H7 (cell line): ENCODE results near the gene ANKRD28. TPM values are rescaled to one million over a fixed set of nuclear protein-coding genes. Genes with fewer than 3 reads are reported as not detected.
"Not testable (repeated sequence)": the region's sequence is repeated elsewhere in the genome, so short reads cannot be mapped to it uniquely, and the experiment has no call there.

Experiments used
- DNase-seq: peaks from one replicate; pipeline ENCODE4 v3.0.0; 2012
- H3K27me3 ChIP-seq: 2 replicates; pipeline ENCODE4 v1.6.0; 2011; ENCODE audit warnings: mild to moderate bottlenecking, low read length; ENCODE audit not compliant: control insufficient read depth, insufficient read depth
- H3K36me3 ChIP-seq: replicated peaks from 2 replicates; pipeline ENCODE4 v1.5.1; 2011; ENCODE audit warnings: low read length; ENCODE audit not compliant: control insufficient read depth, insufficient read depth
- H3K4me3 ChIP-seq: 2 replicates; pipeline ENCODE4 v1.5.1; 2011; ENCODE audit warnings: low read depth, mild to moderate bottlenecking, control low read depth, low read length, moderate library complexity; ENCODE audit not compliant: insufficient read depth
- total RNA-seq: library from RNA; depleted of rRNA; stranded (reverse); fragments of >200 nt; shearing (Covaris generic); gene quantifications from 2 replicates; pipeline ENCODE4 v1.2.3, GENCODE V29; 2014

ANKRD28 gene
- total RNA-seq, 1 experiment from 2014 or later, result 28.5 TPM

DNA sequence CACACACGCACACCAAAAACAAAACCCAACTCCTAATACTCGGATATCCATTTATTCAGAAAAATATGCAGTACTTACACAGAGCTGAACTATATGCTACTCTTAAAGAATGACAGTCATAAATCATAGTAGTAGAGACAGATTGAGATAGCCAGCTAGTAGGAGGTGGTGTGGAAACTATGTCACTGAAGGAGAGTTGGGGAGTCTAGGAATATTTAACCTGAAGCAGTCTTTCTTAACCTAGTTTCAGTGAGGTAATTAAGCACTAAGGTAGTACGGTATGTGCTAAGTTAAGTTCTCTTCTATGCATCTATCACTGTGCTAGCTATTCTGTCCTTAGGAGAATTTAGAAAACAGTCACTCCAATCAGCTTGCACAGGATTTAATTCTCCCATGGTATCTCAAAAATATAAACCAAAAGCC lies 54.2 kb downstream of the ANKRD28 start:
- no peaks in the 10 kb centered on the region for H3K27me3 ChIP-seq
- H3K36me3 ChIP-seq, result no peaks in the 10 kb centered on the region; the same call in 1 of the 2 replicates
- no peak overlapping the region for H3K4me3 ChIP-seq
- no peak for DNase-seq

DNA sequence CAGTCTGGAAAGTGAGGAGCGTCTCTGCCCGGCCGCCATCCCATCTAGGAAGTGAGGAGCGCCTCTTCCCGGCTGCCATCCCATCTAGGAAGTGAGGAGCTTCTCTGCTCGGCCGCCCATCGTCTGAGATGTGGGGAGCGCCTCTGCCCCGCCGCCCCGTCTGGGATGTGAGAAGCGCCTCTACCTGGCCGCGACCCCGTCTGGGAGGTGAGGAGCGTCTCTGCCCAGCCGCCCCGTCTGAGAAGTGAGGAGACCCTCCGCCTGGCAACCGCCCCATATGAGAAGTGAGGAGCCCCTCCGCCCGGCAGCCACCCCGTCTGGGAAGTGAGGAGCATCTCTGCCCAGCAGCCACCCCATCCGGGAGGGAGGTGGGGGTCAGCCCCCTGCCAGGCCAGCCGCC lies 55.5 kb downstream of the ANKRD28 start:
- not testable (repeated sequence) for H3K27me3 ChIP-seq, H3K36me3 ChIP-seq, H3K4me3 ChIP-seq, DNase-seq

DNA sequence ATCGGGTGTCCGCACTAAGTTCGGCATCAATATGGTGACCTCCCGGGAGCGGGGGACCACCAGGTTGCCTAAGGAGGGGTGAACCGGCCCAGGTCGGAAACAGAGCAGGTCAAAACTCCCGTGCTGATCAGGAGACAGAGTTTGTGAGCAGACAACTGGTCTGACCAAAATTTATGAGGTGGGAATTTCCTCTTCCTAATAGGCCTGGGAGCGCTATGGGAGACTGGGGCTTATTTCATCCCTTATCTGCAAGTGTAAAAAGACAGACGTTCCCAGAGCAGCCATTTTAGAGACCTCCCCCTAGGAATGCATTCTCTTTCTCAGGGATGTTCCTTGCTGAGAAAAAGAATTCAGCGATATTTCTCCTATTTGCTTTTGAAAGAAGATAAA lies 59.2 kb downstream of the ANKRD28 start:
- not testable (repeated sequence) for H3K27me3 ChIP-seq, H3K36me3 ChIP-seq, H3K4me3 ChIP-seq, DNase-seq

DNA sequence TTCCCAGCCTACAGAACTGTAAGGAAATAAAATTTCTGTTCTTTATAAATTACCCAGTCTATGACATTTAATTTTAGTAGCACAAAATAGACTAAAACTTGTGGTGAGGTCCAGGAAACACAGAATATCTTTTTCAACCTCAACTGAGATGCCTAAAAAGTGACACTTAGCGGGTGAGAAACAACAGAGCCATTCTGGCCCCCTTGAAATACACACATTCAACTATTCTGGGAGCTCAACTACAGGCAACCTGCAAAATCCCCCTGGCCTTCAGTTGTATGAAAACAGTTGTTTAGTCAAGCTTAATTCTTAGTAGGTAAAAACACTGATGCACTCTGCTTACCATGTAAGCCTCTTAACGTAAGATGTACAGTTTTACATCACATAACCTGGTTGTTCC lies 66.8 kb downstream of the ANKRD28 start:
- no peak overlapping the region for H3K4me3 ChIP-seq
- DNase-seq, result no peak
- no peaks in the 10 kb centered on the region for H3K27me3 ChIP-seq
- H3K36me3 ChIP-seq, result peaks cover 6% of the 10 kb centered on the region

DNA sequence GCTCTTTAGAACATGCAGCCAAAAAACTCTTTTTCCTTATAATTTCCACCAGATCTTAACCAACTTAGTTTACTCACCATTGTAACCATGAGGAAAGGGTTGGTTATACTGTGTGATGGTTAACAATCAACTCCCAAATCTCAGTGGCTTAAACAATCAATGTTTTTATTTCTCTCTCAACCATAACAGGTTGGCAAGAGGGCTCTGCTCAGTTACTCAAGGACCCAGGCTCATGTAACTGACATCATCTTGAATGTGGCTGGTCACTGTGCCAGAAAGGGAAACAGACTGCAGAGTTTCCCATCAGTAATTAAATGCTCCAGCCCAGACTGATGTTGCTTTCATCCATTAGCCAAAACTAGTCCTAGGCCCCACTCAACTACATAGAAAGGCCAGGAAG lies 69.0 kb downstream of the ANKRD28 start:
- Histone ChIP-seq H3K27me3 (no peaks in the 10 kb centered on the region), H3K4me3 (no peak overlapping the region), H3K36me3 (peaks cover 5% of the 10 kb centered on the region)
- no peak for DNase-seq

DNA sequence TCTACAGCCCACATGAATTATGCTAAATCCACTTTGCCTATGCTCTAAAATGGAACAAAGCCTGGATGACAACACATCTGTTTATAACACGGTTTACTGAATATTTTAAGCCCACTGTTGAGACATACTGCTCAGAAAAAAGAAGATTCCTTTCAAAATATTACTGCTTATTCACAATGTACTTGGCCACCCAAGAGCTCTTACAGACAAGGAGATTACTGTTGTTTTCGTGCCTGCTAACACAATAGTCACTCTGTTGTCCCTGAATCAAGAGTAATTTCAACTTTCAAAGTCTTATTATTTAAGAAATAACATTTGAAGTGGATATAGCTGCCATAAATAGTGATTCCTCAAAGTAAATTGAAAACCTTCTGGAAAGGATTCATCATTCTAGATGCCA lies 70.9 kb downstream of the ANKRD28 start:
- Histone ChIP-seq H3K27me3 (no peaks in the 10 kb centered on the region), H3K4me3 (no peak overlapping the region), H3K36me3 (peaks cover 7% of the 10 kb centered on the region)
- no peak for DNase-seq

DNA sequence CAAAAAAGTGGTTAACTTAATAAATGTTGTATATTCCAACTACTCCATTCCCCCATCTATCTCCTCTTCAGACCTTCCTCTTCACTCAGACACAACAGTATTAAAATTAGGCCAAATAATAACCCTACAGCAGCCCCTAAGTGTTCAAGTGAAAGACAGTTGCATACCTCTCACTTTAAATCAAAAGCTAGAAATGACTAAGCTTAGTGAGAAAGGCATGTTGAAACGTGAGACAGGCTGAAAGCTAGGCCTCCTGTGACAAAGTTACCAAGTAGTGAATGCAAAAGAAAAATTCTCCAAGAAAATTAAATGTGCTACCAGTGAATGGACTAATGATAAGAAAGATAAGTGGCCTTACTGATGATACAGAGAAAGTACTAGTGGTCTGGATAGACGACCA lies 71.7 kb downstream of the ANKRD28 start:
- H3K4me3 ChIP-seq, result no peak overlapping the region
- no peaks in the 10 kb centered on the region for H3K27me3 ChIP-seq
- no peak for DNase-seq
- H3K36me3 ChIP-seq, result peaks cover 7% of the 10 kb centered on the region

DNA sequence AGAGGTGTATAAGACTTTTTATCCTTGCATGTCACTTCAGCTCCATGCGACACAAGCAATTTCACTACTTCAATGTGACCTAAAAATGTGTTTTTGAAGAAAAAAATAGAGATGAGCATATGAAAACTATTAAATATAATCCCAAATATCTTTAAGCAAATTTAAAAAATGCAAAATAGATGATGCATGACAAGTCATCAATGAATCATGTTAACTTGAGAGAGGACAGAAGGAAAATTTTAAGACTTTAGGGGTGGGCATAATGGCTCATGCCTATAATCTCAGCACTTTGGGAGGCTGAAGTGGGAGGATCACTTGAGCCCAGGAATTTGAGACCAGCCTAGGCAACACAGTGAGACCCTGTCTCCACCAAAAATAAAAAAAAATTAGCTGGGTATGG lies 73.3 kb downstream of the ANKRD28 start:
- Histone ChIP-seq H3K27me3 (no peaks in the 10 kb centered on the region), H3K36me3 (peaks cover 9% of the 10 kb centered on the region), H3K4me3 (no peak overlapping the region)
- no peak for DNase-seq

DNA sequence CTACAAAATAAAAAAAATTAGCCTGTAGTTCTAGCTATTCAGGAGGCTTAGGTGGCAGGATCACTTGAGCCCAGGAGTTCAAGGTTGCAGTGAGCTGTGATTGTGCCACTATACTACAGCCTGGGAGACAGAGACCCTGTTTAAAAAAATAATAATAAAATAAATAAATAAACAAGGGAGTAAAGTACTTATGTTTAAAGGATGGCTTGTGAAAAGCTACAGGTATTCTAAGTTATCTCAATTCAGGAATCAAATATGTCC lies 74.2 kb downstream of the ANKRD28 start:
- no peak overlapping the region for H3K4me3 ChIP-seq
- peaks cover 9% of the 10 kb centered on the region for H3K36me3 ChIP-seq
- no peak for DNase-seq
- no peaks in the 10 kb centered on the region for H3K27me3 ChIP-seq

DNA sequence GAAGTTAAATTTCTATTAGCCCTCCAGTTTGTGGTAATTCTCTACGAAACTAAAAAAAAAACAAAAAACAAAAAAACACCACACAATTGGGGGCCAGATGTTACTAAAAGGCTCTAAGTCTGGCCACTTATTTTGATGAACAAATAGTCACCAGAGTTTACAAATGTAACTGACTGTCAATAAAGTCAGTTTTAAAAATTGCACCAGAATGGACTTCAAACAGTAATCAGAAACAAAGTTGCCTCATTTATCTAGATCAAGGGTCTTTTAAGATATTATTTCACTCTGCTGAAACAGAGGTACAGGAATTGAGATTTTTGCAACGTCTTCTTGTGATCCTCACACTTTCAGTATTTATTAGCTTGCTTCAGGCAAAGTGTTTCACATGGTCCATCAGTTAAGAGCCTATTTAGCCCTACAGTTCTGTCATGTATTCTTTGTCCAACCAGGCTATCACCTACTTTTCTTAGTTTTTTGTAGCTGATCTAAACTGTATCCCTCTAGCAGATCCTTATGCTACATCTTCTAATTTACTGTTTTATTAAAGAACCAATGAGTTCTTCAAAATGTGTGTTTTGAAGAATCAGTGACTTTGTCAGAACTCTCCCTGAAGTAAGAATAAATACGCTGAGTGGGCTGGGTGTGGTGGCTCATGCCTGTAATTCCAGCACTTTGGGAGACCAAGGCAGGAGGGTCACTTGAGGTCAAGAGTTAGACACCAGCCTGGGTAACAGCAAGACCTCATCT lies 74.7 kb downstream of the ANKRD28 start:
- no peak for DNase-seq
- Histone ChIP-seq H3K36me3 (peaks cover 7% of the 10 kb centered on the region), H3K27me3 (no peaks in the 10 kb centered on the region), H3K4me3 (no peak overlapping the region)

DNA sequence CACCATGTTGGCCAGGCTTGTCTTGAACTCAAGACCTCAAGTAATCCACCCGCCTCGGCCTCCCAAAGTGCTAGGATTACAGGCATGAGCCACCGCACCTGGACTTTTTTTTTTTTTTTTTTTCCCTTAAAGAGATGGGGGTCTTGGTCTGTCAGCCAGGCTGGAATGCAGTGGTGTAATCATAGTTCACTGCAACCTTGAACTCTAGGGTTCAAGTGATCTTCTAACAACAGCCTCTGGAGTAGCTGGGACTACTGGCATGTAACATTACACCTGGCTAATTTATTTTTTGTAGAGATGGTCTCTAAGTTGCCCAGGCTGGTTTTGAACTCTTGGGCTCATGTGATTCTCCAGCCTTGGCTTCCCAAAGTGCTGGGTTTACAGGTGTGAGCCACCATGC lies 81.6 kb downstream of the ANKRD28 start:
- Histone ChIP-seq H3K36me3 (peaks cover 2% of the 10 kb centered on the region; the same call in 1 of the 2 replicates), H3K4me3 (no peak overlapping the region), H3K27me3 (no peaks in the 10 kb centered on the region)
- no peak for DNase-seq

DNA sequence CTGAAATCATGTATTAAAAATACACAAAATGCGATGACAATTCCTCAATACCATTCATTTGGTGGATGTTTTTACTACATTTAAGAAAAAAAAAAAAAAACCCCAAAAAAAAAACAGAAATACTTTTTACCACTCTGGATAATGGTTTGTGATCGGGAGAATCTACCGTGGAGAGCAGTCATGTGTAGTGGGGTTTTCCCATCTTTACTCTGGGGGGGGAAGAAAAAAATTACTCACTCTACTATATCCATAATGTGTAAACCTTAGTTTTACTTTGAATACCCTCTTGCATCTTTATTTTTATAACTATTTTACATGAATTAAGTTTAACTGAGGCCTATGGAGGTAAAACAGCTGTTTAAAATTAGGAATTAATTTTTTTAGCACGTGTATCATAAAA lies 83.3 kb downstream of the ANKRD28 start:
- H3K36me3 ChIP-seq, result no peaks in the 10 kb centered on the region; the same call in 1 of the 2 replicates
- H3K4me3 ChIP-seq, result no peak overlapping the region
- H3K27me3 ChIP-seq, result no peaks in the 10 kb centered on the region
- DNase-seq, result no peak

DNA sequence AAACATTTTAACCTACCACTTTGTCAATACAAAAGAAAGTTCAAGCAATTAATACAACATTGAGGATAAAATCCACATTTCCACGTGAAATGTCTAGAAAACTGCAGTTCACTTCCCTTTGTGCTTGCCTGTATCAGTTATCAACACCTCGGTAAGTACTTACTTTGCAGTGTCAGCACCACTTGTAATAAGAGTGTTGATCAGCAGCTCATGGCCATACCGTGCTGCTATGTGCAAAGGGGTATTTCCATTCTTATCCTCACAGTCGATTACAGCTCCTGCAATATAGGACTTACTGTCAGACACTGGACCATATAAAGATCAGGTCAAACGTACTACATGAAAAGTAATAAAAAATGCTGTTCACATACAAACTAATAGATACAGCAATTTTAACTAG lies 84.4 kb downstream of the ANKRD28 start:
- no peak overlapping the region for H3K4me3 ChIP-seq
- H3K27me3 ChIP-seq, result no peaks in the 10 kb centered on the region
- DNase-seq, result no peak
- H3K36me3 ChIP-seq, result no peaks in the 10 kb centered on the region; the same call in none of the 2 replicates

DNA sequence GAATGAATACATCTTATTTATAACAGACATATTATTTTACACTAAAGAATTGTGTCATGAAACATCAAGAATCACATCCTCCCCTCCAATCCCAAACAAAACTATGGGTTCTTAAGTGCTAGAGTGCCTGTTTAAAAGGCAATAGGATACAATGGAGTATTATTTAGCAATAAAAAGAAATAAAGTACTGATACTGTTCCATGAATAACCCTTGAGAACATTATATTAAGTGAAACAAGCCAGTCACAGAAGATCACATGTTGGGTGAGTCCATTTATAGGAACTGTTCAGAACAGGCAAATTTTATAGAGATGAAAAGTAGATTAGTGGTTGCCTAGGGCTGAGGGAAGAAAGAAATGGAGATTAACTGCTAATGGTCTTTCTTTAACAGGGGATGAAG lies 86.5 kb downstream of the ANKRD28 start:
- Histone ChIP-seq H3K4me3 (no peak overlapping the region), H3K27me3 (no peaks in the 10 kb centered on the region), H3K36me3 (peaks cover 1% of the 10 kb centered on the region)
- no peak for DNase-seq

DNA sequence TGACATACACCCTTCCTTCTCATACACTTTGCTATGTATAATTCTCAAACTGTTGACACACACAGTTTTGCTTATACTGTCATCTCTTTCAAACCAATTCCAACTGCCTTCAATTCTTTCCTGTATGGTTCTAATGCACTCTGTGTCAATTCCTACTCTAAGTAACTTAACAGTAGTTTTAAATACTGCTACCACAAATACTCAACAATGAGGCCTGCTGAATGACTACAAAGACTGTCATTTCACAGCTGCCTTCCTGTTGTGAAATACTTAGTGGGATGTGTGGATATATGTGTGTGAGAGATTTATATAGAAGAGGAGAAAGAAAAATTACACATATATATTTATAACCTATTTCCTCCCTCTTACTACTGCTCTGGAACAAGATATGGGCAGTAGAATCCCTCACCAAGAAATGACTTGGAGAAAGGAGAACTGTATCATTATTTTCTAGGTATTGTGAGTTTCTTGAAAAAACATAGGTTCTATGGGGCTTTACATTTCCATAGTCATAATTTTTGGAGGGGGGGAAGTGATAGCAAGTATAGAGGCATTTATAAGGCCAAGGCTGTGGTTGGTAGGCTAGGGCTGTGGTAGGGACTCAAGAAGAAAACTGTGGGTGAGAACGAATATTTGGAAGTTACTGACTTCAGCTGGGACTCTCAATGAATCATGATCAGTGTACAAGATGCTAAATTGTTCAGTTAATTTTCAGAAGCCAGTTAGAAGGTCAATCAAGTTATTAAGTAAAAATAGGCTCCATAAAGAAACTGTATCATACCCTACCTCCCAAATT lies 88.7 kb downstream of the ANKRD28 start:
- H3K4me3 ChIP-seq, result no peak overlapping the region
- DNase-seq, result no peak
- H3K36me3 ChIP-seq, result peaks cover 1% of the 10 kb centered on the region
- H3K27me3 ChIP-seq, result no peaks in the 10 kb centered on the region
